GM23338 (cell line): ENCODE measurements around the gene SLU7. TPM values are rescaled to one million over a fixed set of nuclear protein-coding genes. Genes with fewer than 3 reads are reported as not detected.

Experiments used
- ATAC-seq: fragments of 200-7000 bp; cut with Tn5 transposase; 3 replicates; pipeline ENCODE4 v1.9.1; 2020
- DNase-seq: peaks from one replicate; pipeline ENCODE4 v3.0.0-alpha.2; 2015; ENCODE audit warnings: low spot score
- H2AFZ ChIP-seq: fragments of 200-600 bp; sonication (generic); 2 replicates; pipeline ENCODE4 v1.8.0; 2016; ENCODE audit warnings: antibody characterized with exemption, mild to moderate bottlenecking, moderate library complexity
- H3F3A ChIP-seq: fragments of 200-600 bp; sonication (generic); replicated peaks from 2 replicates; pipeline ENCODE4 v1.8.0; 2017; ENCODE audit warnings: antibody characterized with exemption, mixed run types, low read depth
- H3K27ac ChIP-seq: fragments of 200-600 bp; sonication (generic); 2 replicates; pipeline ENCODE4 v1.6.1; 2016; ENCODE audit warnings: low read depth
- H3K27me3 ChIP-seq: fragments of 200-600 bp; sonication (generic); 2 replicates; pipeline ENCODE4 v1.8.0; 2016; ENCODE audit warnings: mild to moderate bottlenecking, mixed run types, moderate library complexity; ENCODE audit not compliant: insufficient read depth
- H3K36me3 ChIP-seq: fragments of 200-600 bp; sonication (generic); 2 replicates; pipeline ENCODE4 v1.8.0; 2016; ENCODE audit warnings: mild to moderate bottlenecking; ENCODE audit not compliant: insufficient read depth
- H3K4me1 ChIP-seq: fragments of 200-600 bp; sonication (generic); 2 replicates; pipeline ENCODE4 v1.8.0; 2016; ENCODE audit warnings: mild to moderate bottlenecking, moderate library complexity; ENCODE audit not compliant: insufficient read depth
- H3K4me2 ChIP-seq: fragments of 200-600 bp; sonication (generic); 2 replicates; pipeline ENCODE4 v1.7.1; 2017; ENCODE audit warnings: mixed run types
- H3K4me3 ChIP-seq: fragments of 200-600 bp; sonication (generic); 2 replicates; pipeline ENCODE4 v1.6.1; 2016; ENCODE audit warnings: mixed run types
- H3K79me2 ChIP-seq: fragments of 200-600 bp; sonication (generic); replicated peaks from 2 replicates; pipeline ENCODE4 v1.8.0; 2017; ENCODE audit warnings: mild to moderate bottlenecking; ENCODE audit not compliant: insufficient read depth
- H3K9me2 ChIP-seq: fragments of 200-600 bp; sonication (generic); 2 replicates; pipeline ENCODE4 v1.8.0; 2017; ENCODE audit not compliant: insufficient read depth
- H4K20me1 ChIP-seq: fragments of 200-600 bp; sonication (generic); replicated peaks from 2 replicates; pipeline ENCODE4 v1.8.0; 2017; ENCODE audit warnings: mild to moderate bottlenecking; ENCODE audit not compliant: insufficient read depth
- H3K27ac Mint-ChIP-seq: 2 replicates; pipeline ENCODE4 v1.8.0; 2020; ENCODE audit warnings: inconsistent platforms, mild to moderate bottlenecking, moderate library complexity, mixed read lengths
- H3K27me3 Mint-ChIP-seq: 3 replicates; pipeline ENCODE4 v1.8.0; 2022; ENCODE audit warnings: low read depth, mild to moderate bottlenecking, moderate library complexity, mixed read lengths, inconsistent platforms; ENCODE audit not compliant: insufficient read depth, poor library complexity
- H3K36me3 Mint-ChIP-seq: 3 replicates; pipeline ENCODE4 v1.8.0; 2021; ENCODE audit warnings: low read depth, mild to moderate bottlenecking, inconsistent platforms, moderate library complexity, mixed read lengths
- H3K4me1 Mint-ChIP-seq: 3 replicates; pipeline ENCODE4 v1.8.0; 2020; ENCODE audit warnings: mild to moderate bottlenecking, inconsistent platforms, mixed read lengths
- H3K4me3 Mint-ChIP-seq: 3 replicates; pipeline ENCODE4 v1.8.0; 2021; ENCODE audit warnings: moderate library complexity, mild to moderate bottlenecking, inconsistent platforms, mixed read lengths
- H3K9me3 Mint-ChIP-seq: 3 replicates; pipeline ENCODE4 v1.8.0; 2020; ENCODE audit warnings: moderate library complexity, mild to moderate bottlenecking, inconsistent platforms, mixed read lengths
- CREB1 ChIP-seq: fragments of 250-450 bp; sonication (Bioruptor Pico); IDR thresholded peaks from 2 replicates; pipeline ENCODE4 v1.5.0; 2020; ENCODE audit warnings: low read depth, mild to moderate bottlenecking, moderate library complexity
- EZH2 ChIP-seq: fragments of 200-600 bp; sonication (generic); IDR thresholded peaks from one replicate; pipeline ENCODE4 v1.8.0; 2017; ENCODE audit warnings: antibody characterized with exemption, mild to moderate bottlenecking, low read depth; ENCODE audit not compliant: unreplicated experiment
- JUNB ChIP-seq: IDR thresholded peaks from one replicate; pipeline ENCODE4 v1.6.1; 2016; ENCODE audit warnings: antibody characterized with exemption; ENCODE audit not compliant: unreplicated experiment
- NANOG ChIP-seq: IDR thresholded peaks from 2 replicates; pipeline ENCODE4 v1.6.1; 2016; ENCODE audit warnings: antibody characterized with exemption, borderline replicate concordance
- POLR2AphosphoS5 ChIP-seq: IDR thresholded peaks from 2 replicates; pipeline ENCODE4 v1.6.1; 2016; ENCODE audit warnings: antibody characterized with exemption, low read depth
- STAT1 ChIP-seq: IDR thresholded peaks from one replicate; pipeline ENCODE4 v1.6.1; 2016; ENCODE audit warnings: antibody characterized with exemption; ENCODE audit not compliant: unreplicated experiment
- ZNF114 ChIP-seq: fragments of 250-450 bp; sonication (Bioruptor Pico); IDR thresholded peaks from 2 replicates; pipeline ENCODE4 v1.5.0; 2020; ENCODE audit warnings: mild to moderate bottlenecking, moderate library complexity
- polyA plus RNA-seq: library from polyadenylated mRNA; unstranded; fragments of >200 nt; fragmentation: Nextera tagmentation; extraction: Ambion mirVana; gene quantifications from 2 replicates; pipeline ENCODE4 v1.2.1, GENCODE V29; 2016
- total RNA-seq: library from RNA; depleted of rRNA; stranded (reverse); fragments of >200 nt; shearing (Covaris generic); gene quantifications from 2 replicates; pipeline ENCODE4 v1.2.3, GENCODE V29; 2014
- TF ChIP-seq, protein P1 (sequence below): fragments of 250-450 bp; sonication (Bioruptor Pico); IDR thresholded peaks from 2 replicates; pipeline ENCODE4 v1.5.0; 2020; ENCODE audit warnings: mild to moderate bottlenecking, moderate library complexity
- TF ChIP-seq, protein P2 (sequence below): IDR thresholded peaks from 2 replicates; pipeline ENCODE4 v1.6.1; 2016; ENCODE audit warnings: antibody characterized with exemption
- TF ChIP-seq, protein P3 (sequence below), 2 experiments: fragments of 200-600 bp in 1 of 2; sonication (generic) in 1 of 2; conservative IDR thresholded peaks; 2 replicates each; pipeline versions ENCODE4 v1.5.1 to v1.6.1; 2016 to 2017; ENCODE audit warnings: antibody characterized with exemption in 2 of 2, low read depth in 2 of 2, mild to moderate bottlenecking in 2 of 2, moderate library complexity in 1 of 2
- TF ChIP-seq, protein P4 (sequence below): IDR thresholded peaks from one replicate; pipeline ENCODE4 v1.6.1; 2018; ENCODE audit warnings: antibody characterized with exemption; ENCODE audit not compliant: unreplicated experiment

The SLU7 gene
- total and polyA plus RNA-seq, 2 experiments from 2014 or later = 27.0 to 47.5 TPM

DNA sequence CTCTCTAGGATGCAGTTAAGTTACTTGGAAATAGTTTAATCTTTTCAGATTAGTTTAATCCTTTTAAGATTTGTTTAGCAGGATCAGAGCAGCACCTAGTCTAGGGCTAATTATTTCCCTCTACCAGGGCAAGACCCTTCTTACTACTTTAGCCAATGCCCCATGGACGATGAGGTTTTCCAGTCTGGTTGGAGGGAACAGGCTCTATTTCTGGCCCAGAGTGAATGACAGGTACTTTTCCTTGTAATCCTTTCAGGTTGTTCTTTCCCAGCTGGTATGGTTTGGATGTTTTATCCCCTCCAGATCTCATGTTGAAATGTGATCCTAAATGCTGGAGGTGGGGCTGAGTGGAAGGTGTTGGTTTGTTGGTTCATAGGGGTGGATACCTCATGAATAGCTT lies 30.0 kb upstream of the SLU7 start (continued):
- TF ChIP-seq, protein P1, sequence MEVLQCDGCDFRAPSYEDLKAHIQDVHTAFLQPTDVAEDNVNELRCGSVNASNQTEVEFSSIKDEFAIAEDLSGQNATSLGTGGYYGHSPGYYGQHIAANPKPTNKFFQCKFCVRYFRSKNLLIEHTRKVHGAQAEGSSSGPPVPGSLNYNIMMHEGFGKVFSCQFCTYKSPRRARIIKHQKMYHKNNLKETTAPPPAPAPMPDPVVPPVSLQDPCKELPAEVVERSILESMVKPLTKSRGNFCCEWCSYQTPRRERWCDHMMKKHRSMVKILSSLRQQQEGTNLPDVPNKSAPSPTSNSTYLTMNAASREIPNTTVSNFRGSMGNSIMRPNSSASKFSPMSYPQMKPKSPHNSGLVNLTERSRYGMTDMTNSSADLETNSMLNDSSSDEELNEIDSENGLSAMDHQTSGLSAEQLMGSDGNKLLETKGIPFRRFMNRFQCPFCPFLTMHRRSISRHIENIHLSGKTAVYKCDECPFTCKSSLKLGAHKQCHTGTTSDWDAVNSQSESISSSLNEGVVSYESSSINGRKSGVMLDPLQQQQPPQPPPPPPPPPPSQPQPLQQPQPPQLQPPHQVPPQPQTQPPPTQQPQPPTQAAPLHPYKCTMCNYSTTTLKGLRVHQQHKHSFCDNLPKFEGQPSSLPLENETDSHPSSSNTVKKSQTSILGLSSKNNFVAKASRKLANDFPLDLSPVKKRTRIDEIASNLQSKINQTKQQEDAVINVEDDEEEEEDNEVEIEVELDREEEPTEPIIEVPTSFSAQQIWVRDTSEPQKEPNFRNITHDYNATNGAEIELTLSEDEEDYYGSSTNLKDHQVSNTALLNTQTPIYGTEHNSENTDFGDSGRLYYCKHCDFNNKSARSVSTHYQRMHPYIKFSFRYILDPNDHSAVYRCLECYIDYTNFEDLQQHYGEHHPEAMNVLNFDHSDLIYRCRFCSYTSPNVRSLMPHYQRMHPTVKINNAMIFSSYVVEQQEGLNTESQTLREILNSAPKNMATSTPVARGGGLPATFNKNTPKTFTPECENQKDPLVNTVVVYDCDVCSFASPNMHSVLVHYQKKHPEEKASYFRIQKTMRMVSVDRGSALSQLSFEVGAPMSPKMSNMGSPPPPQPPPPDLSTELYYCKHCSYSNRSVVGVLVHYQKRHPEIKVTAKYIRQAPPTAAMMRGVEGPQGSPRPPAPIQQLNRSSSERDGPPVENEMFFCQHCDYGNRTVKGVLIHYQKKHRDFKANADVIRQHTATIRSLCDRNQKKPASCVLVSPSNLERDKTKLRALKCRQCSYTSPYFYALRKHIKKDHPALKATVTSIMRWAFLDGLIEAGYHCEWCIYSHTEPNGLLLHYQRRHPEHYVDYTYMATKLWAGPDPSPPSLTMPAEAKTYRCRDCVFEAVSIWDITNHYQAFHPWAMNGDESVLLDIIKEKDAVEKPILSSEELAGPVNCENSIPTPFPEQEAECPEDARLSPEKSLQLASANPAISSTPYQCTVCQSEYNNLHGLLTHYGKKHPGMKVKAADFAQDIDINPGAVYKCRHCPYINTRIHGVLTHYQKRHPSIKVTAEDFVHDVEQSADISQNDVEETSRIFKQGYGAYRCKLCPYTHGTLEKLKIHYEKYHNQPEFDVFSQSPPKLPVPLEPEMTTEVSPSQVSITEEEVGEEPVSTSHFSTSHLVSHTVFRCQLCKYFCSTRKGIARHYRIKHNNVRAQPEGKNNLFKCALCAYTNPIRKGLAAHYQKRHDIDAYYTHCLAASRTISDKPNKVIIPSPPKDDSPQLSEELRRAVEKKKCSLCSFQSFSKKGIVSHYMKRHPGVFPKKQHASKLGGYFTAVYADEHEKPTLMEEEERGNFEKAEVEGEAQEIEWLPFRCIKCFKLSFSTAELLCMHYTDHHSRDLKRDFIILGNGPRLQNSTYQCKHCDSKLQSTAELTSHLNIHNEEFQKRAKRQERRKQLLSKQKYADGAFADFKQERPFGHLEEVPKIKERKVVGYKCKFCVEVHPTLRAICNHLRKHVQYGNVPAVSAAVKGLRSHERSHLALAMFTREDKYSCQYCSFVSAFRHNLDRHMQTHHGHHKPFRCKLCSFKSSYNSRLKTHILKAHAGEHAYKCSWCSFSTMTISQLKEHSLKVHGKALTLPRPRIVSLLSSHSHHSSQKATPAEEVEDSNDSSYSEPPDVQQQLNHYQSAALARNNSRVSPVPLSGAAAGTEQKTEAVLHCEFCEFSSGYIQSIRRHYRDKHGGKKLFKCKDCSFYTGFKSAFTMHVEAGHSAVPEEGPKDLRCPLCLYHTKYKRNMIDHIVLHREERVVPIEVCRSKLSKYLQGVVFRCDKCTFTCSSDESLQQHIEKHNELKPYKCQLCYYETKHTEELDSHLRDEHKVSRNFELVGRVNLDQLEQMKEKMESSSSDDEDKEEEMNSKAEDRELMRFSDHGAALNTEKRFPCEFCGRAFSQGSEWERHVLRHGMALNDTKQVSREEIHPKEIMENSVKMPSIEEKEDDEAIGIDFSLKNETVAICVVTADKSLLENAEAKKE = no peak

DNA sequence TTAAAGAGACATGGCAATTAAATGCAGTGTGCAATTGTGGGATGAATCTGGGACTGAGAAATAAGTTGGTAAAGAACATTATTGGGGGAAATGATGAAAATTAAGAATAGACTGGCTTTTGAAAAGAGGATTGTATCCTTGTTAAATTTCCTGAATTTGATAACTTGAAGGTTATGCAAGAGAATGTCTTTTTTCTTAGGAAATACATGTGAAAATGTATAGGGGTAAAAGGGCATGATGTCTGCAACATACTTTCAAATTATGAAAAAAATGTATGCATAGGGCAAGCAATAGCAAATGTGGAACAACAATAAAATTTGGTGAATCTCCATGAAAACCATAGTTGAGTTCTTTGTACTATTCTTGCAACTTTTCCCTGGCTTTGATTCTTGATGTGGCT lies 26.9 kb upstream of the SLU7 start:
- Histone ChIP-seq H3K36me3 (no peaks in the 10 kb centered on the region), H3K4me3 (no peak overlapping the region), H3K27me3 (no peaks in the 10 kb centered on the region), H3K27ac (no peak overlapping the region), H3F3A (no peaks in the 10 kb centered on the region), H3K4me2 (no peak overlapping the region), H4K20me1 (no peaks in the 10 kb centered on the region), H3K79me2 (no peaks in the 10 kb centered on the region), H3K4me1 (peaks cover 4% of the 10 kb centered on the region; the same call in 1 of the 2 replicates), H3K9me2 (no peaks in the 10 kb centered on the region; the same call in none of the 2 replicates), H2AFZ (0 out of 2 replicates have a peak overlapping the region, but pooled peaks have one; percentile 47)
- Mint-ChIP-seq H3K27me3 (no peaks in the 10 kb centered on the region), H3K27ac (no peak overlapping the region), H3K36me3 (no peaks in the 10 kb centered on the region), H3K4me1 (peaks cover 10% of the 10 kb centered on the region), H3K4me3 (no peak overlapping the region), H3K9me3 (no peaks in the 10 kb centered on the region; the same call in 1 of the 3 replicates)
- no peak for DNase-seq
- ATAC-seq = no peak
- no peak for TF ChIP-seq STAT1
- TF ChIP-seq, protein P2, sequence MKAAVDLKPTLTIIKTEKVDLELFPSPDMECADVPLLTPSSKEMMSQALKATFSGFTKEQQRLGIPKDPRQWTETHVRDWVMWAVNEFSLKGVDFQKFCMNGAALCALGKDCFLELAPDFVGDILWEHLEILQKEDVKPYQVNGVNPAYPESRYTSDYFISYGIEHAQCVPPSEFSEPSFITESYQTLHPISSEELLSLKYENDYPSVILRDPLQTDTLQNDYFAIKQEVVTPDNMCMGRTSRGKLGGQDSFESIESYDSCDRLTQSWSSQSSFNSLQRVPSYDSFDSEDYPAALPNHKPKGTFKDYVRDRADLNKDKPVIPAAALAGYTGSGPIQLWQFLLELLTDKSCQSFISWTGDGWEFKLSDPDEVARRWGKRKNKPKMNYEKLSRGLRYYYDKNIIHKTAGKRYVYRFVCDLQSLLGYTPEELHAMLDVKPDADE = no peak
- no peak for TF ChIP-seq NANOG
- no peak for TF ChIP-seq POLR2AphosphoS5
- no peak for TF ChIP-seq JUNB
- TF ChIP-seq ZNF114 (CRISPR knock-in tag) = no peak
- no peak for TF ChIP-seq EZH2
- TF ChIP-seq, protein P3, sequence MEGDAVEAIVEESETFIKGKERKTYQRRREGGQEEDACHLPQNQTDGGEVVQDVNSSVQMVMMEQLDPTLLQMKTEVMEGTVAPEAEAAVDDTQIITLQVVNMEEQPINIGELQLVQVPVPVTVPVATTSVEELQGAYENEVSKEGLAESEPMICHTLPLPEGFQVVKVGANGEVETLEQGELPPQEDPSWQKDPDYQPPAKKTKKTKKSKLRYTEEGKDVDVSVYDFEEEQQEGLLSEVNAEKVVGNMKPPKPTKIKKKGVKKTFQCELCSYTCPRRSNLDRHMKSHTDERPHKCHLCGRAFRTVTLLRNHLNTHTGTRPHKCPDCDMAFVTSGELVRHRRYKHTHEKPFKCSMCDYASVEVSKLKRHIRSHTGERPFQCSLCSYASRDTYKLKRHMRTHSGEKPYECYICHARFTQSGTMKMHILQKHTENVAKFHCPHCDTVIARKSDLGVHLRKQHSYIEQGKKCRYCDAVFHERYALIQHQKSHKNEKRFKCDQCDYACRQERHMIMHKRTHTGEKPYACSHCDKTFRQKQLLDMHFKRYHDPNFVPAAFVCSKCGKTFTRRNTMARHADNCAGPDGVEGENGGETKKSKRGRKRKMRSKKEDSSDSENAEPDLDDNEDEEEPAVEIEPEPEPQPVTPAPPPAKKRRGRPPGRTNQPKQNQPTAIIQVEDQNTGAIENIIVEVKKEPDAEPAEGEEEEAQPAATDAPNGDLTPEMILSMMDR (conservative IDR thresholded peaks at IDR 0.05; ENCODE audit: low read depth in 2 of 2) = no peak
- no peak for TF ChIP-seq CREB1
- TF ChIP-seq, protein P4, sequence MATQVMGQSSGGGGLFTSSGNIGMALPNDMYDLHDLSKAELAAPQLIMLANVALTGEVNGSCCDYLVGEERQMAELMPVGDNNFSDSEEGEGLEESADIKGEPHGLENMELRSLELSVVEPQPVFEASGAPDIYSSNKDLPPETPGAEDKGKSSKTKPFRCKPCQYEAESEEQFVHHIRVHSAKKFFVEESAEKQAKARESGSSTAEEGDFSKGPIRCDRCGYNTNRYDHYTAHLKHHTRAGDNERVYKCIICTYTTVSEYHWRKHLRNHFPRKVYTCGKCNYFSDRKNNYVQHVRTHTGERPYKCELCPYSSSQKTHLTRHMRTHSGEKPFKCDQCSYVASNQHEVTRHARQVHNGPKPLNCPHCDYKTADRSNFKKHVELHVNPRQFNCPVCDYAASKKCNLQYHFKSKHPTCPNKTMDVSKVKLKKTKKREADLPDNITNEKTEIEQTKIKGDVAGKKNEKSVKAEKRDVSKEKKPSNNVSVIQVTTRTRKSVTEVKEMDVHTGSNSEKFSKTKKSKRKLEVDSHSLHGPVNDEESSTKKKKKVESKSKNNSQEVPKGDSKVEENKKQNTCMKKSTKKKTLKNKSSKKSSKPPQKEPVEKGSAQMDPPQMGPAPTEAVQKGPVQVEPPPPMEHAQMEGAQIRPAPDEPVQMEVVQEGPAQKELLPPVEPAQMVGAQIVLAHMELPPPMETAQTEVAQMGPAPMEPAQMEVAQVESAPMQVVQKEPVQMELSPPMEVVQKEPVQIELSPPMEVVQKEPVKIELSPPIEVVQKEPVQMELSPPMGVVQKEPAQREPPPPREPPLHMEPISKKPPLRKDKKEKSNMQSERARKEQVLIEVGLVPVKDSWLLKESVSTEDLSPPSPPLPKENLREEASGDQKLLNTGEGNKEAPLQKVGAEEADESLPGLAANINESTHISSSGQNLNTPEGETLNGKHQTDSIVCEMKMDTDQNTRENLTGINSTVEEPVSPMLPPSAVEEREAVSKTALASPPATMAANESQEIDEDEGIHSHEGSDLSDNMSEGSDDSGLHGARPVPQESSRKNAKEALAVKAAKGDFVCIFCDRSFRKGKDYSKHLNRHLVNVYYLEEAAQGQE = no peak
